GM23338 (cell line): ENCODE data around the gene GTF3C1. TPM values are rescaled to one million over a fixed set of nuclear protein-coding genes. Genes with fewer than 3 reads are reported as not detected.

Experiments
- ATAC-seq: fragments of 200-7000 bp; cut with Tn5 transposase; 3 replicates; pipeline ENCODE4 v1.9.1; 2020
- DNase-seq: peaks from one replicate; pipeline ENCODE4 v3.0.0-alpha.2; 2015; ENCODE audit warnings: low spot score
- H2AFZ ChIP-seq: fragments of 200-600 bp; sonication (generic); 2 replicates; pipeline ENCODE4 v1.8.0; 2016; ENCODE audit warnings: antibody characterized with exemption, mild to moderate bottlenecking, moderate library complexity
- H3F3A ChIP-seq: fragments of 200-600 bp; sonication (generic); replicated peaks from 2 replicates; pipeline ENCODE4 v1.8.0; 2017; ENCODE audit warnings: antibody characterized with exemption, mixed run types, low read depth
- H3K27ac ChIP-seq: fragments of 200-600 bp; sonication (generic); 2 replicates; pipeline ENCODE4 v1.6.1; 2016; ENCODE audit warnings: low read depth
- H3K27me3 ChIP-seq: fragments of 200-600 bp; sonication (generic); 2 replicates; pipeline ENCODE4 v1.8.0; 2016; ENCODE audit warnings: mild to moderate bottlenecking, mixed run types, moderate library complexity; ENCODE audit not compliant: insufficient read depth
- H3K36me3 ChIP-seq: fragments of 200-600 bp; sonication (generic); 2 replicates; pipeline ENCODE4 v1.8.0; 2016; ENCODE audit warnings: mild to moderate bottlenecking; ENCODE audit not compliant: insufficient read depth
- H3K4me1 ChIP-seq: fragments of 200-600 bp; sonication (generic); 2 replicates; pipeline ENCODE4 v1.8.0; 2016; ENCODE audit warnings: mild to moderate bottlenecking, moderate library complexity; ENCODE audit not compliant: insufficient read depth
- H3K4me2 ChIP-seq: fragments of 200-600 bp; sonication (generic); 2 replicates; pipeline ENCODE4 v1.7.1; 2017; ENCODE audit warnings: mixed run types
- H3K4me3 ChIP-seq: fragments of 200-600 bp; sonication (generic); 2 replicates; pipeline ENCODE4 v1.6.1; 2016; ENCODE audit warnings: mixed run types
- H3K79me2 ChIP-seq: fragments of 200-600 bp; sonication (generic); replicated peaks from 2 replicates; pipeline ENCODE4 v1.8.0; 2017; ENCODE audit warnings: mild to moderate bottlenecking; ENCODE audit not compliant: insufficient read depth
- H3K9me2 ChIP-seq: fragments of 200-600 bp; sonication (generic); 2 replicates; pipeline ENCODE4 v1.8.0; 2017; ENCODE audit not compliant: insufficient read depth
- H4K20me1 ChIP-seq: fragments of 200-600 bp; sonication (generic); replicated peaks from 2 replicates; pipeline ENCODE4 v1.8.0; 2017; ENCODE audit warnings: mild to moderate bottlenecking; ENCODE audit not compliant: insufficient read depth
- H3K27ac Mint-ChIP-seq: 2 replicates; pipeline ENCODE4 v1.8.0; 2020; ENCODE audit warnings: inconsistent platforms, mild to moderate bottlenecking, moderate library complexity, mixed read lengths
- H3K27me3 Mint-ChIP-seq: 3 replicates; pipeline ENCODE4 v1.8.0; 2022; ENCODE audit warnings: low read depth, mild to moderate bottlenecking, moderate library complexity, mixed read lengths, inconsistent platforms; ENCODE audit not compliant: insufficient read depth, poor library complexity
- H3K36me3 Mint-ChIP-seq: 3 replicates; pipeline ENCODE4 v1.8.0; 2021; ENCODE audit warnings: low read depth, mild to moderate bottlenecking, inconsistent platforms, moderate library complexity, mixed read lengths
- H3K4me1 Mint-ChIP-seq: 3 replicates; pipeline ENCODE4 v1.8.0; 2020; ENCODE audit warnings: mild to moderate bottlenecking, inconsistent platforms, mixed read lengths
- H3K4me3 Mint-ChIP-seq: 3 replicates; pipeline ENCODE4 v1.8.0; 2021; ENCODE audit warnings: moderate library complexity, mild to moderate bottlenecking, inconsistent platforms, mixed read lengths
- H3K9me3 Mint-ChIP-seq: 3 replicates; pipeline ENCODE4 v1.8.0; 2020; ENCODE audit warnings: moderate library complexity, mild to moderate bottlenecking, inconsistent platforms, mixed read lengths
- CREB1 ChIP-seq: fragments of 250-450 bp; sonication (Bioruptor Pico); IDR thresholded peaks from 2 replicates; pipeline ENCODE4 v1.5.0; 2020; ENCODE audit warnings: low read depth, mild to moderate bottlenecking, moderate library complexity
- EZH2 ChIP-seq: fragments of 200-600 bp; sonication (generic); IDR thresholded peaks from one replicate; pipeline ENCODE4 v1.8.0; 2017; ENCODE audit warnings: antibody characterized with exemption, mild to moderate bottlenecking, low read depth; ENCODE audit not compliant: unreplicated experiment
- EZH2phosphoT487 ChIP-seq: fragments of 200-600 bp; sonication (generic); IDR thresholded peaks from one replicate; pipeline ENCODE4 v1.8.1; 2018; ENCODE audit warnings: antibody characterized with exemption; ENCODE audit not compliant: unreplicated experiment
- JUNB ChIP-seq: IDR thresholded peaks from one replicate; pipeline ENCODE4 v1.6.1; 2016; ENCODE audit warnings: antibody characterized with exemption; ENCODE audit not compliant: unreplicated experiment
- NANOG ChIP-seq: IDR thresholded peaks from 2 replicates; pipeline ENCODE4 v1.6.1; 2016; ENCODE audit warnings: antibody characterized with exemption, borderline replicate concordance
- POLR2AphosphoS5 ChIP-seq: IDR thresholded peaks from 2 replicates; pipeline ENCODE4 v1.6.1; 2016; ENCODE audit warnings: antibody characterized with exemption, low read depth
- STAT1 ChIP-seq: IDR thresholded peaks from one replicate; pipeline ENCODE4 v1.6.1; 2016; ENCODE audit warnings: antibody characterized with exemption; ENCODE audit not compliant: unreplicated experiment
- ZNF114 ChIP-seq: fragments of 250-450 bp; sonication (Bioruptor Pico); IDR thresholded peaks from 2 replicates; pipeline ENCODE4 v1.5.0; 2020; ENCODE audit warnings: mild to moderate bottlenecking, moderate library complexity
- ZNF331 ChIP-seq: fragments of 250-450 bp; sonication (Bioruptor Pico); IDR thresholded peaks from 2 replicates; pipeline ENCODE4 v1.5.0; 2020; ENCODE audit warnings: low read depth, mild to moderate bottlenecking, moderate library complexity
- polyA plus RNA-seq: library from polyadenylated mRNA; unstranded; fragments of >200 nt; fragmentation: Nextera tagmentation; extraction: Ambion mirVana; gene quantifications from 2 replicates; pipeline ENCODE4 v1.2.1, GENCODE V29; 2016
- total RNA-seq: library from RNA; depleted of rRNA; stranded (reverse); fragments of >200 nt; shearing (Covaris generic); gene quantifications from 2 replicates; pipeline ENCODE4 v1.2.3, GENCODE V29; 2014
- TF ChIP-seq, protein P1 (sequence below): IDR thresholded peaks from 2 replicates; pipeline ENCODE4 v1.6.1; 2016; ENCODE audit warnings: antibody characterized with exemption
- TF ChIP-seq, protein P2 (sequence below): IDR thresholded peaks from one replicate; pipeline ENCODE4 v1.6.1; 2018; ENCODE audit warnings: antibody characterized with exemption; ENCODE audit not compliant: unreplicated experiment
- TF ChIP-seq, protein P3 (sequence below): fragments of 250-450 bp; sonication (Bioruptor Pico); IDR thresholded peaks from 2 replicates; pipeline ENCODE4 v1.5.0; 2020; ENCODE audit warnings: mild to moderate bottlenecking, moderate library complexity
- TF ChIP-seq, protein P4 (sequence below), 2 experiments: fragments of 200-600 bp in 1 of 2; sonication (generic) in 1 of 2; conservative IDR thresholded peaks; 2 replicates each; pipeline versions ENCODE4 v1.5.1 to v1.6.1; 2016 to 2017; ENCODE audit warnings: antibody characterized with exemption in 2 of 2, low read depth in 2 of 2, mild to moderate bottlenecking in 2 of 2, moderate library complexity in 1 of 2

Gene GTF3C1
- total and polyA plus RNA-seq, 2 experiments from 2014 or later: 78.5 to 138 TPM

GRCh38 chr16:27550582-27550920 lies 838 bp upstream of the GTF3C1 start:
- H3K4me1 ChIP-seq: peaks cover 8% of the 10 kb centered on the region
- H4K20me1 ChIP-seq: peaks cover 27% of the 10 kb centered on the region
- peak overlapping the region; percentile 94; the same call in 1 of the 2 replicates for H2AFZ ChIP-seq
- peak overlapping the region; percentile 91 for H3K4me3 ChIP-seq
- Mint-ChIP-seq H3K4me1 (peaks cover 8% of the 10 kb centered on the region; the same call in 2 of the 3 replicates), H3K27me3 (peaks cover 5% of the 10 kb centered on the region), H3K36me3 (peaks cover 7% of the 10 kb centered on the region; the same call in 2 of the 3 replicates), H3K4me3 (peak overlapping the region; percentile 100), H3K9me3 (no peaks in the 10 kb centered on the region; the same call in 2 of the 3 replicates), H3K27ac (peak overlapping the region; percentile 96)
- TF ChIP-seq, protein P1, sequence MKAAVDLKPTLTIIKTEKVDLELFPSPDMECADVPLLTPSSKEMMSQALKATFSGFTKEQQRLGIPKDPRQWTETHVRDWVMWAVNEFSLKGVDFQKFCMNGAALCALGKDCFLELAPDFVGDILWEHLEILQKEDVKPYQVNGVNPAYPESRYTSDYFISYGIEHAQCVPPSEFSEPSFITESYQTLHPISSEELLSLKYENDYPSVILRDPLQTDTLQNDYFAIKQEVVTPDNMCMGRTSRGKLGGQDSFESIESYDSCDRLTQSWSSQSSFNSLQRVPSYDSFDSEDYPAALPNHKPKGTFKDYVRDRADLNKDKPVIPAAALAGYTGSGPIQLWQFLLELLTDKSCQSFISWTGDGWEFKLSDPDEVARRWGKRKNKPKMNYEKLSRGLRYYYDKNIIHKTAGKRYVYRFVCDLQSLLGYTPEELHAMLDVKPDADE: no peak
- TF ChIP-seq NANOG (no peak), ZNF331 (CRISPR knock-in tag) (no peak), POLR2AphosphoS5 (no peak), EZH2phosphoT487 (no peak), JUNB (no peak), STAT1 (no peak), EZH2 (no peak), CREB1 (CRISPR knock-in tag) (no peak), ZNF114 (CRISPR knock-in tag) (no peak)
- TF ChIP-seq, protein P2, sequence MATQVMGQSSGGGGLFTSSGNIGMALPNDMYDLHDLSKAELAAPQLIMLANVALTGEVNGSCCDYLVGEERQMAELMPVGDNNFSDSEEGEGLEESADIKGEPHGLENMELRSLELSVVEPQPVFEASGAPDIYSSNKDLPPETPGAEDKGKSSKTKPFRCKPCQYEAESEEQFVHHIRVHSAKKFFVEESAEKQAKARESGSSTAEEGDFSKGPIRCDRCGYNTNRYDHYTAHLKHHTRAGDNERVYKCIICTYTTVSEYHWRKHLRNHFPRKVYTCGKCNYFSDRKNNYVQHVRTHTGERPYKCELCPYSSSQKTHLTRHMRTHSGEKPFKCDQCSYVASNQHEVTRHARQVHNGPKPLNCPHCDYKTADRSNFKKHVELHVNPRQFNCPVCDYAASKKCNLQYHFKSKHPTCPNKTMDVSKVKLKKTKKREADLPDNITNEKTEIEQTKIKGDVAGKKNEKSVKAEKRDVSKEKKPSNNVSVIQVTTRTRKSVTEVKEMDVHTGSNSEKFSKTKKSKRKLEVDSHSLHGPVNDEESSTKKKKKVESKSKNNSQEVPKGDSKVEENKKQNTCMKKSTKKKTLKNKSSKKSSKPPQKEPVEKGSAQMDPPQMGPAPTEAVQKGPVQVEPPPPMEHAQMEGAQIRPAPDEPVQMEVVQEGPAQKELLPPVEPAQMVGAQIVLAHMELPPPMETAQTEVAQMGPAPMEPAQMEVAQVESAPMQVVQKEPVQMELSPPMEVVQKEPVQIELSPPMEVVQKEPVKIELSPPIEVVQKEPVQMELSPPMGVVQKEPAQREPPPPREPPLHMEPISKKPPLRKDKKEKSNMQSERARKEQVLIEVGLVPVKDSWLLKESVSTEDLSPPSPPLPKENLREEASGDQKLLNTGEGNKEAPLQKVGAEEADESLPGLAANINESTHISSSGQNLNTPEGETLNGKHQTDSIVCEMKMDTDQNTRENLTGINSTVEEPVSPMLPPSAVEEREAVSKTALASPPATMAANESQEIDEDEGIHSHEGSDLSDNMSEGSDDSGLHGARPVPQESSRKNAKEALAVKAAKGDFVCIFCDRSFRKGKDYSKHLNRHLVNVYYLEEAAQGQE: no peak
- TF ChIP-seq, protein P3, sequence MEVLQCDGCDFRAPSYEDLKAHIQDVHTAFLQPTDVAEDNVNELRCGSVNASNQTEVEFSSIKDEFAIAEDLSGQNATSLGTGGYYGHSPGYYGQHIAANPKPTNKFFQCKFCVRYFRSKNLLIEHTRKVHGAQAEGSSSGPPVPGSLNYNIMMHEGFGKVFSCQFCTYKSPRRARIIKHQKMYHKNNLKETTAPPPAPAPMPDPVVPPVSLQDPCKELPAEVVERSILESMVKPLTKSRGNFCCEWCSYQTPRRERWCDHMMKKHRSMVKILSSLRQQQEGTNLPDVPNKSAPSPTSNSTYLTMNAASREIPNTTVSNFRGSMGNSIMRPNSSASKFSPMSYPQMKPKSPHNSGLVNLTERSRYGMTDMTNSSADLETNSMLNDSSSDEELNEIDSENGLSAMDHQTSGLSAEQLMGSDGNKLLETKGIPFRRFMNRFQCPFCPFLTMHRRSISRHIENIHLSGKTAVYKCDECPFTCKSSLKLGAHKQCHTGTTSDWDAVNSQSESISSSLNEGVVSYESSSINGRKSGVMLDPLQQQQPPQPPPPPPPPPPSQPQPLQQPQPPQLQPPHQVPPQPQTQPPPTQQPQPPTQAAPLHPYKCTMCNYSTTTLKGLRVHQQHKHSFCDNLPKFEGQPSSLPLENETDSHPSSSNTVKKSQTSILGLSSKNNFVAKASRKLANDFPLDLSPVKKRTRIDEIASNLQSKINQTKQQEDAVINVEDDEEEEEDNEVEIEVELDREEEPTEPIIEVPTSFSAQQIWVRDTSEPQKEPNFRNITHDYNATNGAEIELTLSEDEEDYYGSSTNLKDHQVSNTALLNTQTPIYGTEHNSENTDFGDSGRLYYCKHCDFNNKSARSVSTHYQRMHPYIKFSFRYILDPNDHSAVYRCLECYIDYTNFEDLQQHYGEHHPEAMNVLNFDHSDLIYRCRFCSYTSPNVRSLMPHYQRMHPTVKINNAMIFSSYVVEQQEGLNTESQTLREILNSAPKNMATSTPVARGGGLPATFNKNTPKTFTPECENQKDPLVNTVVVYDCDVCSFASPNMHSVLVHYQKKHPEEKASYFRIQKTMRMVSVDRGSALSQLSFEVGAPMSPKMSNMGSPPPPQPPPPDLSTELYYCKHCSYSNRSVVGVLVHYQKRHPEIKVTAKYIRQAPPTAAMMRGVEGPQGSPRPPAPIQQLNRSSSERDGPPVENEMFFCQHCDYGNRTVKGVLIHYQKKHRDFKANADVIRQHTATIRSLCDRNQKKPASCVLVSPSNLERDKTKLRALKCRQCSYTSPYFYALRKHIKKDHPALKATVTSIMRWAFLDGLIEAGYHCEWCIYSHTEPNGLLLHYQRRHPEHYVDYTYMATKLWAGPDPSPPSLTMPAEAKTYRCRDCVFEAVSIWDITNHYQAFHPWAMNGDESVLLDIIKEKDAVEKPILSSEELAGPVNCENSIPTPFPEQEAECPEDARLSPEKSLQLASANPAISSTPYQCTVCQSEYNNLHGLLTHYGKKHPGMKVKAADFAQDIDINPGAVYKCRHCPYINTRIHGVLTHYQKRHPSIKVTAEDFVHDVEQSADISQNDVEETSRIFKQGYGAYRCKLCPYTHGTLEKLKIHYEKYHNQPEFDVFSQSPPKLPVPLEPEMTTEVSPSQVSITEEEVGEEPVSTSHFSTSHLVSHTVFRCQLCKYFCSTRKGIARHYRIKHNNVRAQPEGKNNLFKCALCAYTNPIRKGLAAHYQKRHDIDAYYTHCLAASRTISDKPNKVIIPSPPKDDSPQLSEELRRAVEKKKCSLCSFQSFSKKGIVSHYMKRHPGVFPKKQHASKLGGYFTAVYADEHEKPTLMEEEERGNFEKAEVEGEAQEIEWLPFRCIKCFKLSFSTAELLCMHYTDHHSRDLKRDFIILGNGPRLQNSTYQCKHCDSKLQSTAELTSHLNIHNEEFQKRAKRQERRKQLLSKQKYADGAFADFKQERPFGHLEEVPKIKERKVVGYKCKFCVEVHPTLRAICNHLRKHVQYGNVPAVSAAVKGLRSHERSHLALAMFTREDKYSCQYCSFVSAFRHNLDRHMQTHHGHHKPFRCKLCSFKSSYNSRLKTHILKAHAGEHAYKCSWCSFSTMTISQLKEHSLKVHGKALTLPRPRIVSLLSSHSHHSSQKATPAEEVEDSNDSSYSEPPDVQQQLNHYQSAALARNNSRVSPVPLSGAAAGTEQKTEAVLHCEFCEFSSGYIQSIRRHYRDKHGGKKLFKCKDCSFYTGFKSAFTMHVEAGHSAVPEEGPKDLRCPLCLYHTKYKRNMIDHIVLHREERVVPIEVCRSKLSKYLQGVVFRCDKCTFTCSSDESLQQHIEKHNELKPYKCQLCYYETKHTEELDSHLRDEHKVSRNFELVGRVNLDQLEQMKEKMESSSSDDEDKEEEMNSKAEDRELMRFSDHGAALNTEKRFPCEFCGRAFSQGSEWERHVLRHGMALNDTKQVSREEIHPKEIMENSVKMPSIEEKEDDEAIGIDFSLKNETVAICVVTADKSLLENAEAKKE (CRISPR knock-in tag): no peak
- TF ChIP-seq, protein P4, sequence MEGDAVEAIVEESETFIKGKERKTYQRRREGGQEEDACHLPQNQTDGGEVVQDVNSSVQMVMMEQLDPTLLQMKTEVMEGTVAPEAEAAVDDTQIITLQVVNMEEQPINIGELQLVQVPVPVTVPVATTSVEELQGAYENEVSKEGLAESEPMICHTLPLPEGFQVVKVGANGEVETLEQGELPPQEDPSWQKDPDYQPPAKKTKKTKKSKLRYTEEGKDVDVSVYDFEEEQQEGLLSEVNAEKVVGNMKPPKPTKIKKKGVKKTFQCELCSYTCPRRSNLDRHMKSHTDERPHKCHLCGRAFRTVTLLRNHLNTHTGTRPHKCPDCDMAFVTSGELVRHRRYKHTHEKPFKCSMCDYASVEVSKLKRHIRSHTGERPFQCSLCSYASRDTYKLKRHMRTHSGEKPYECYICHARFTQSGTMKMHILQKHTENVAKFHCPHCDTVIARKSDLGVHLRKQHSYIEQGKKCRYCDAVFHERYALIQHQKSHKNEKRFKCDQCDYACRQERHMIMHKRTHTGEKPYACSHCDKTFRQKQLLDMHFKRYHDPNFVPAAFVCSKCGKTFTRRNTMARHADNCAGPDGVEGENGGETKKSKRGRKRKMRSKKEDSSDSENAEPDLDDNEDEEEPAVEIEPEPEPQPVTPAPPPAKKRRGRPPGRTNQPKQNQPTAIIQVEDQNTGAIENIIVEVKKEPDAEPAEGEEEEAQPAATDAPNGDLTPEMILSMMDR (conservative IDR thresholded peaks at IDR 0.05; ENCODE audit: low read depth in 2 of 2): no peak
- no peaks in the 10 kb centered on the region for H3K27me3 ChIP-seq
- H3K79me2 ChIP-seq: peaks cover 59% of the 10 kb centered on the region
- no peaks in the 10 kb centered on the region for H3K9me2 ChIP-seq
- no peak for ATAC-seq
- DNase-seq: no peak
- no peak overlapping the region for H3K27ac ChIP-seq
- H3K4me2 ChIP-seq: peak overlapping the region; percentile 88
- no peaks in the 10 kb centered on the region for H3K36me3 ChIP-seq
- H3F3A ChIP-seq: no peaks in the 10 kb centered on the region
